ENCODE measurements around the gene NSMCE1. TPM values are rescaled to one million over a fixed set of nuclear protein-coding genes. Genes with fewer than 3 reads are reported as not detected.
"Not testable (repeated sequence)": the region's sequence is repeated elsewhere in the genome, so short reads cannot be mapped to it uniquely, and the experiment has no call there.

The NSMCE1 gene
- total RNA-seq, 1 donor from 2014 or later, result 21.0 TPM

GRCh38 chr16:27204312-27204915, 64.2 kb downstream of the NSMCE1 start:
- peaks cover 9% of the 10 kb centered on the region for H3K27me3 Mint-ChIP-seq (ENCODE audit: unreplicated experiment)
- TF ChIP-seq CTCF (IDR thresholded peaks at IDR 0.05; ENCODE audit: unreplicated experiment), result no peak
- peaks cover 5% of the 10 kb centered on the region for H3K4me1 Mint-ChIP-seq (ENCODE audit: unreplicated experiment)
- H3K4me3 Mint-ChIP-seq (ENCODE audit: unreplicated experiment), result peak overlapping the region; percentile 97
- H3K27ac Mint-ChIP-seq (ENCODE audit: unreplicated experiment), result peak overlapping the region; percentile 96
- no peaks in the 10 kb centered on the region for H3K36me3 Mint-ChIP-seq (ENCODE audit: low read depth, unreplicated experiment)
- DNase-seq (ENCODE audit: low spot score), result no peak
- no peaks in the 10 kb centered on the region for H3K9me3 Mint-ChIP-seq (ENCODE audit: unreplicated experiment)

GRCh38 chr16:27203507-27204311, 64.9 kb downstream of the NSMCE1 start, which contains the start of gene KDM8:
TSS of gene KDM8 (plus strand) at chr16:27203526. CDS start at chr16:27210124, 6,598 bp downstream.
- TF ChIP-seq CTCF (IDR thresholded peaks at IDR 0.05; ENCODE audit: unreplicated experiment), result no peak
- peak within 1 kb of the TSS; percentile 97 for H3K4me3 Mint-ChIP-seq (ENCODE audit: unreplicated experiment)
- H3K36me3 Mint-ChIP-seq (ENCODE audit: low read depth, unreplicated experiment), result no peaks in the 10 kb centered on the region
- DNase-seq (ENCODE audit: low spot score), result peak; percentile 97
- no peaks in the 10 kb centered on the region for H3K9me3 Mint-ChIP-seq (ENCODE audit: unreplicated experiment)
- H3K27ac Mint-ChIP-seq (ENCODE audit: unreplicated experiment), result peak within 1 kb of the TSS; percentile 96
- H3K4me1 Mint-ChIP-seq (ENCODE audit: unreplicated experiment), result peaks cover 5% of the 10 kb centered on the region
- peaks cover 9% of the 10 kb centered on the region for H3K27me3 Mint-ChIP-seq (ENCODE audit: unreplicated experiment)

- H3K9me3 Mint-ChIP-seq (ENCODE audit: unreplicated experiment), result no peaks in the 10 kb centered on the region
- no peaks in the 10 kb centered on the region for H3K36me3 Mint-ChIP-seq (ENCODE audit: low read depth, unreplicated experiment)
- H3K4me1 Mint-ChIP-seq (ENCODE audit: unreplicated experiment), result peaks cover 5% of the 10 kb centered on the region
- DNase-seq (ENCODE audit: low spot score), result peak; percentile 87
- H3K27me3 Mint-ChIP-seq (ENCODE audit: unreplicated experiment), result peaks cover 9% of the 10 kb centered on the region
- no peak for TF ChIP-seq CTCF (IDR thresholded peaks at IDR 0.05; ENCODE audit: unreplicated experiment)
- peak overlapping the region; percentile 96 for H3K27ac Mint-ChIP-seq (ENCODE audit: unreplicated experiment)
- peak overlapping the region; percentile 97 for H3K4me3 Mint-ChIP-seq (ENCODE audit: unreplicated experiment)
Measured at GRCh38 chr16:27202923-27203506, 65.6 kb downstream of the NSMCE1 start.

GRCh38 chr16:27200914-27201313, 67.7 kb downstream of the NSMCE1 start:
- H3K27me3 Mint-ChIP-seq (ENCODE audit: unreplicated experiment), result peaks cover 10% of the 10 kb centered on the region
- H3K9me3 Mint-ChIP-seq (ENCODE audit: unreplicated experiment); H3K4me3 Mint-ChIP-seq (ENCODE audit: unreplicated experiment); H3K27ac Mint-ChIP-seq (ENCODE audit: unreplicated experiment); H3K4me1 Mint-ChIP-seq (ENCODE audit: unreplicated experiment); DNase-seq (ENCODE audit: low spot score); H3K36me3 Mint-ChIP-seq (ENCODE audit: low read depth, unreplicated experiment): not testable (repeated sequence)

- Mint-ChIP-seq H3K4me3 (ENCODE audit: unreplicated experiment) (no peak overlapping the region), H3K27ac (ENCODE audit: unreplicated experiment) (no peak overlapping the region)
- DNase-seq (ENCODE audit: low spot score), result no peak
Measured at GRCh38 chr16:27199736-27200135, 68.8 kb downstream of the NSMCE1 start.

More at GRCh38 chr16:27199736-27200135, 68.8 kb downstream of the NSMCE1 start:
- peaks cover 5% of the 10 kb centered on the region for H3K4me1 Mint-ChIP-seq (ENCODE audit: unreplicated experiment)
- H3K9me3 Mint-ChIP-seq (ENCODE audit: unreplicated experiment), result no peaks in the 10 kb centered on the region
- no peak for TF ChIP-seq CTCF (IDR thresholded peaks at IDR 0.05; ENCODE audit: unreplicated experiment)
- H3K36me3 Mint-ChIP-seq (ENCODE audit: low read depth, unreplicated experiment), result no peaks in the 10 kb centered on the region
- peaks cover 10% of the 10 kb centered on the region for H3K27me3 Mint-ChIP-seq (ENCODE audit: unreplicated experiment)
